HG02763 (cell line): ENCODE measurements around the gene NDUFA3.

Source experiments
- ATAC-seq: cut with Tn5 transposase; IDR thresholded peaks from one replicate; pipeline ENCODE4 v1.9.1; 2021; ENCODE audit warnings: mild to moderate bottlenecking, moderate library complexity; ENCODE audit not compliant: unreplicated experiment

NDUFA3 gene

GRCh38 chr19:54137699-54138488 lies 35.2 kb downstream of the NDUFA3 start, which contains the start of gene CNOT3:
Gene CNOT3, plus strand, starts transcription at chr19:54137762. Its CDS starts 5,217 bp downstream, at chr19:54142979.
- ATAC-seq, result no peak

GRCh38 chr19:54138489-54139256 lies 36.0 kb downstream of the NDUFA3 start:
- ATAC-seq, result no peak

- no peak for ATAC-seq
Observed at GRCh38 chr19:54141356-54141755, 38.7 kb downstream of the NDUFA3 start.

DNA sequence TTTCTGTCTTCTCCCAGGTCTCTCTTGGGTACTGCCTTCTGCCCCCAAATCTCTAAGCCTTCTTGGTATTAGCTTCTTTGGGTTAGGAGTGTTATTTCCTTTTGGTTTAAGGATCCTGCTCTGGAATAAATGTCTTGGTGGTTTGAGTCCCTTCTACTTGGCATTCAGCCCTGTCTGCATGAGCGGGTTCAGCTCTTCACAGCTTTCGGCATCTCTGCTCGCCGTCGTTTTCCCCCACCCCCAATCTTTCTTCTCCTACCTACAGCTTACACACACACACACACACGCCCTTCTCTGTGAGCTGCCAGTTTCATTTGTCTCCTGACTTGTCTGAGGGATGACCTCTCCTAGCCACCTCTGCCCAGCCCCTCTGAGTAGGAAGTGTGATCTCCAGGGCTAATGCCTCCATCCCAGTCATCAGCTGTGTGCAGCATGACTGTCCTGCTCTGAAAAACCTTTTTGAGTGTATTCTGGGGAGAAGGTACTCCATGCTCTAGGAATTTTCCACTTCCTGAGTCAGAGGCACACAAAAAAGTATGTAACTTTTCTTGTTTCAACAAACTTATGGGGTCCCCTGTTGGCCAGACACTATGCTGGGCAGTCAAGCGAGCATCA lies 39.6 kb downstream of the NDUFA3 start:
- ATAC-seq, result no peak

- no peak for ATAC-seq
Observed at GRCh38 chr19:54145541-54146158, 43.0 kb downstream of the NDUFA3 start.

DNA sequence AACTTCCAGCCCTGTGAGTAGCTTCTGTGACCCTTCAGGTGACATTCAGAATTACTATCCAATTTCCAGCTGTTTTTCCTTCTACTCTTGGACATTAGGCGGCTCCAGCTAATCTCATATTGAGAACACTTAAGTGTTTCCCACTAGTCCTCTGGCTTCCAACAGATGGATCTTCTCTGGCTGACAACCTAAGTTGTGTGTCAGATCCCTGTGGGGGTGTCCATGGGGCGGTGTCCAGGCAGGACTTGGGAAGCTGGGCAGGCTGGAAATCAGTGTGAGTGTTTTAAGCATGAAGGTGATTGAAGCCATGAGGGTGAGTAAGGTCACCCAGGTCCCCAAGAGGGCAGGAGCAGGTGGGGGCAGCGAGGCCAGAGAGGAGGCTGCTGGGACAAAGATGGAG lies 45.0 kb downstream of the NDUFA3 start:
- ATAC-seq, result no peak

DNA sequence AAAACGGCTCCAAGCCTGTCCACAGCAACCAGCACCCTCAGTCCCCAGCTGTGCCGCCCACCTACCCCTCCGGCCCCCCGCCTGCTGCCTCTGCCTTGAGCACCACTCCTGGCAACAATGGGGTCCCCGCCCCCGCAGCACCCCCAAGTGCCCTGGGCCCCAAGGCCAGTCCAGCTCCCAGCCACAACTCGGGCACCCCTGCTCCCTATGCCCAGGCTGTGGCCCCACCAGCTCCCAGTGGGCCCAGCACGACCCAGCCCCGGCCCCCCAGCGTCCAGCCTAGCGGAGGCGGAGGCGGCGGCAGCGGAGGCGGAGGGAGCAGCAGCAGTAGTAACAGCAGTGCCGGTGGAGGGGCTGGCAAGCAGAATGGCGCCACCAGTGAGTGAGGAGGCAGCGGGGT lies 45.5 kb downstream of the NDUFA3 start:
- ATAC-seq, result no peak

DNA sequence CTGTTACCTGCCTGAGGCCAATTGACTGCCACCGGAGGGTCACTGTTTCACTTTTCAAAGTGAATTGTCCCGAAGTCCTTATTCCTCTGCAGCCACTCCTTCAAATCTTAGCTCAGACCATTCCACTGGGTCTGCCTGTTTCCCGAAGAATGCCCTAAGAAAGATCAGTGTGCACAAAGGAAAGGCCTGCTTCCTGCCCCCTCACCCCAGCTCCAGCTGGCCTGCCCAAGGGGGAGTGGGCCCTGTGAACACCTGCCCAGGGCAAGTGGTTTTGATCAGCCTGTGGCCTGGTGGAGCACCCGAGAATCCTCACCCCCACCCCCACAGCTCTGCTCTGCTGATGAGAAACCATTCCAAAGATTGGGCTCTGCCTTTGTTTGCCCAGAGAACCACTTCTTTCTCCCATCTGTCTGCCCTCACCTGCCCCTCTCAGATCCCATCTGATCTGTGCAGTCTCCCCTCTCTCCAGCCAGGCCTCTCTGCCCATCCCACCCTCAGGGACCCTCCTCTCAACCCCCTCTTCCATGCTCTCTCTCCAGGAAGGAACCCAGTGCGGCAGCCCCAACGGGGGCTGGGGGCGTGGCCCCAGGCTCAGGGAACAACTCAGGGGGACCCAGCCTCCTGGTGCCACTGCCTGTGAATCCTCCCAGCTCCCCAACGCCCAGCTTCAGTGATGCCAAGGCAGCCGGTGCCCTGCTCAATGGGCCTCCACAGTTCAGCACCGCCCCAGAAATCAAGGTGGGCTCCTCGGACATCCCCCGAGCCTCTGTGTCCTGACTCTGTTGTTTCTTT lies 46.6 kb downstream of the NDUFA3 start:
- ATAC-seq, result no peak

GRCh38 chr19:54151362-54152035 lies 48.8 kb downstream of the NDUFA3 start:
- no peak for ATAC-seq

- ATAC-seq, result no peak
Observed at GRCh38 chr19:54152267-54152666, 49.6 kb downstream of the NDUFA3 start.

GRCh38 chr19:54152878-54153524 lies 50.3 kb downstream of the NDUFA3 start:
- no peak for ATAC-seq

- no peak for ATAC-seq
Observed at GRCh38 chr19:54153731-54154326, 51.2 kb downstream of the NDUFA3 start.

DNA sequence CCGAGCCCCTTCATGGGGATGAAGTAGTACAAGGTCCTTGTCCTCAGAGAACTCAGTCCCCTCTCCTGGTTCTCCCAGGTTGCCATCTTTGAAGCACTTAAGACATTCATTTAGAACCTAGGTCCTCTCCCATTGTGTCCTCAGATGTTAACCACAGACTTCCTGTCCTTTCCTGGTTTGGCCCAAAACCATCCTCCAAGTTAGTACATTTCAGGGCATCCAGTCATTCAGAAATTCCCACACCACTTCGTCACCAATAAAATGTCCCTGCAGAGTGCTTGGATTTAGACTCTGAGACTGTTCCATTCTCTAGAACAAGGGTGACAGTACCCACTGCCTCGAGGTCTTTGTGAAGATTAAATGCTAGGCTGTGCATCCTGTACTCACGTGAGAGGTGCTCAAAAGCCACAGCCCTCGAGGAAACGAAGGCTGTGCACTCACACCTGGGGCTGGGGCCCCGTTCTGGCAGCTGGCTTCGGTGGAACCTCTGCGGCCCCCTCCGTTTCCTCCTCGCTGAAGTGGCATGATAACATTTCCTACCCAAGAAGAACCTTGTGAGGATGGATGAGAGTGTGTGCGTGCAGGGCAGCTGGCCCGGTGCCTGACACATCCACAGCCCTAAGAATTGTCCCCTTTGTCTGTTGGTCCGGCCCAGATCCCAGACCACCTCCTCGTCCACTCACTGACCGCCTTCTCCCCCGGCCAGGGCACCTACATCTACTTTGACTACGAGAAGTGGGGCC lies 52.1 kb downstream of the NDUFA3 start:
- ATAC-seq, result no peak

DNA sequence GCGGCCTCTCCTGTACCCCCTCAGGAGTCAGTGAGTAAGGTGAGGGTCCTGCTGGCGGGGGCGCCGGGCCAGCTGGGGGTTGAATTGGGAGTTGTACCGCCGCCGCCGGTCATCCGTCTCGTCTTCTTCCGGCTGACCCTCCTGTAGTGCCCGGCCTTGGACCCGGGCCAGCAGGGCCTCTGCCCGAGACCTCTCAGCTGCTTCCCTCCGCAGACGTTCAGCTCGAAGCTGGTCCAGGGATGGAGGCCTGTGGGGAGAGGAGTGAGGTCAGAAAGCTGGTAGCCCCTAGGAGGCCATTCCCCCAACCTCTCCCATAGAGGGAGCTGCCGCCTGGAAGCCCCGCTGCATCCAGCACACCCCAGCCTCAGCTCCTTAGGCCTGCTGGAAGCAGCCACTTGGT lies 53.0 kb downstream of the NDUFA3 start:
- ATAC-seq, result no peak

DNA sequence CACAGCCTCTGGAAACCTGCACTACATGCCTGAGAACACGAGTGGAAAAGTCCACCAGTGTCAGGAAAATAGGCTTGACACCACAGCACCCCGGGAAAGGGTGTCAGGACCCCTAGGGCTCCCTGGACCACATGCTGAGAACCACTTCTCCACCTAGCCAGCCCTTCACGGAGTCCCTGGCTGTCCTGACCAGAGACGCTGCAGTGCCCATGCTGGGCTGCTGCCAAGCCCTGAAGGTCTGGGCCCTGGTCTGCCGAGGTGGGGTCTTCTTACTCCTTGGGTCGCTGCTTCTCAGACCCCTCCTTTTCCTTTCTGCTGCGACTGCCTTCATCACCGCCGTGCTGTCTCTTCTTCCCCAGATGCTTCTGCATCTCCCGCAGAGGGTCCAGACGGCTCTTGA lies 53.8 kb downstream of the NDUFA3 start:
- no peak for ATAC-seq

DNA sequence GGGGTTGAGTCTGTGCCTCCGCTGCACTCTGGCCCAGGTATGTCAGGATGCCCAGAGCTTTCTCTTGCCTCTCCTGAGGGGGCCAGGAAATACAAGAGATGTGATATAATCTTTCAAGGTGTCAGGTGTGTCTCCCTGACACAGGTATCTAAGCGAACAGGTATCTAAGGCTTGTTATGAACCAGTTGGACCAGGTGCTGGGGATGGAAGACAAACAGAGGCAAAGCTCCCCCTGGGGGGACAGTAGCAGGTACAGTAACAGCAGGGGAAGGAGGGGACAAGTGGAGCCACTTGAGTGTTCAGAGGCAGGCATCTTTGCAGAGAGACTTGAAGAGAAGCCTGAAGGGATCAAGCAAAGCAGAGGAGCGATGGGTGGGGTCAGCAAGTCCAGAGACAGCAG lies 54.3 kb downstream of the NDUFA3 start:
- ATAC-seq, result no peak
